Measurements from ENCODE around the gene PARP8. TPM values are rescaled to one million over a fixed set of nuclear protein-coding genes. Genes with fewer than 3 reads are reported as not detected.
A peak's percentile ranks its signal among the peaks of the same experiment; 100 is the strongest.
"Not testable (repeated sequence)": the region's sequence is repeated elsewhere in the genome, so short reads cannot be mapped to it uniquely, and the experiment has no call there.

Gene PARP8
- total RNA-seq, 1 experiment from 2014 or later: 6.8 TPM

GRCh38 chr5:50751064-50751657 is 84.7 kb downstream of the PARP8 start:
- Histone ChIP-seq H3K27me3 (replicated peaks) (no peaks in the 10 kb centered on the region), H3K9me3 (replicated peaks) (no peaks in the 10 kb centered on the region), H3K27ac (no peak overlapping the region), H3K36me3 (no peaks in the 10 kb centered on the region), H3K4me3 (no peak overlapping the region), H3K4me1 (replicated peaks) (no peaks in the 10 kb centered on the region)
- DNase-seq (ENCODE audit: low read depth in 1 of 2, low spot score in 2 of 2): peak in 1 of 2 experiments; percentile 21

- H3K9me3 ChIP-seq (replicated peaks): no peaks in the 10 kb centered on the region
- DNase-seq (ENCODE audit: low read depth in 1 of 2, low spot score in 2 of 2): no peak
- H3K36me3 ChIP-seq: no peaks in the 10 kb centered on the region
- no peak overlapping the region for H3K4me3 ChIP-seq
- H3K4me1 ChIP-seq (replicated peaks): no peaks in the 10 kb centered on the region
- no peaks in the 10 kb centered on the region for H3K27me3 ChIP-seq (replicated peaks)
- H3K27ac ChIP-seq: no peak overlapping the region
These were observed 86.4 kb downstream of the PARP8 start for GRCh38 chr5:50752800-50753199.

- Histone ChIP-seq H3K4me1 (replicated peaks) (no peaks in the 10 kb centered on the region), H3K27ac (no peak overlapping the region), H3K27me3 (replicated peaks) (no peaks in the 10 kb centered on the region), H3K4me3 (no peak overlapping the region), H3K36me3 (peaks cover 14% of the 10 kb centered on the region; the same call in 1 of the 2 replicates), H3K9me3 (replicated peaks) (no peaks in the 10 kb centered on the region)
- no peak for DNase-seq (ENCODE audit: low read depth in 1 of 2, low spot score in 2 of 2)
These were observed 93.3 kb downstream of the PARP8 start for GRCh38 chr5:50759526-50760270.

- no peaks in the 10 kb centered on the region for H3K9me3 ChIP-seq (replicated peaks)
- H3K4me3 ChIP-seq: no peak overlapping the region
- H3K27me3 ChIP-seq (replicated peaks): no peaks in the 10 kb centered on the region
- H3K36me3 ChIP-seq: peaks cover 17% of the 10 kb centered on the region
- no peak overlapping the region for H3K27ac ChIP-seq
- no peaks in the 10 kb centered on the region for H3K4me1 ChIP-seq (replicated peaks)
- no peak for DNase-seq (ENCODE audit: low read depth in 1 of 2, low spot score in 2 of 2)
These were observed 96.9 kb downstream of the PARP8 start for GRCh38 chr5:50763351-50763750.

GRCh38 chr5:50763846-50764245 is 97.4 kb downstream of the PARP8 start:
- Histone ChIP-seq H3K4me3 (no peak overlapping the region), H3K4me1 (replicated peaks) (no peaks in the 10 kb centered on the region), H3K36me3 (peaks cover 17% of the 10 kb centered on the region), H3K27me3 (replicated peaks) (no peaks in the 10 kb centered on the region), H3K27ac (no peak overlapping the region), H3K9me3 (replicated peaks) (no peaks in the 10 kb centered on the region)
- DNase-seq (ENCODE audit: low read depth in 1 of 2, low spot score in 2 of 2): no peak

GRCh38 chr5:50766042-50766441 is 99.6 kb downstream of the PARP8 start:
- H3K9me3 ChIP-seq (replicated peaks): no peaks in the 10 kb centered on the region
- no peaks in the 10 kb centered on the region for H3K4me1 ChIP-seq (replicated peaks)
- no peak overlapping the region for H3K27ac ChIP-seq
- H3K27me3 ChIP-seq (replicated peaks): no peaks in the 10 kb centered on the region
- DNase-seq (ENCODE audit: low read depth in 1 of 2, low spot score in 2 of 2): no peak
- H3K36me3 ChIP-seq: peaks cover 17% of the 10 kb centered on the region
- no peak overlapping the region for H3K4me3 ChIP-seq

- H3K36me3 ChIP-seq: peaks cover 17% of the 10 kb centered on the region
- DNase-seq (ENCODE audit: low read depth in 1 of 2, low spot score in 2 of 2): no peak
- no peak overlapping the region for H3K4me3 ChIP-seq
- no peaks in the 10 kb centered on the region for H3K4me1 ChIP-seq (replicated peaks)
- H3K27me3 ChIP-seq (replicated peaks): no peaks in the 10 kb centered on the region
- H3K9me3 ChIP-seq (replicated peaks): no peaks in the 10 kb centered on the region
- H3K27ac ChIP-seq: no peak overlapping the region
These were observed 100.0 kb downstream of the PARP8 start for GRCh38 chr5:50766462-50766861.

- no peaks in the 10 kb centered on the region for H3K9me3 ChIP-seq (replicated peaks)
- H3K36me3 ChIP-seq: peaks cover 14% of the 10 kb centered on the region
- no peak overlapping the region for H3K27ac ChIP-seq
- no peaks in the 10 kb centered on the region for H3K27me3 ChIP-seq (replicated peaks)
- DNase-seq (ENCODE audit: low read depth in 1 of 2, low spot score in 2 of 2): no peak
- H3K4me3 ChIP-seq: no peak overlapping the region
- no peaks in the 10 kb centered on the region for H3K4me1 ChIP-seq (replicated peaks)
These were observed 100.5 kb downstream of the PARP8 start for GRCh38 chr5:50766967-50767366.

- H3K4me1 ChIP-seq (replicated peaks): no peaks in the 10 kb centered on the region
- no peaks in the 10 kb centered on the region for H3K9me3 ChIP-seq (replicated peaks)
- no peak overlapping the region for H3K27ac ChIP-seq
- H3K4me3 ChIP-seq: no peak overlapping the region
- no peaks in the 10 kb centered on the region for H3K27me3 ChIP-seq (replicated peaks)
- peaks cover 14% of the 10 kb centered on the region; the same call in 1 of the 2 replicates for H3K36me3 ChIP-seq
- no peak for DNase-seq (ENCODE audit: low read depth in 1 of 2, low spot score in 2 of 2)
These were observed 101.2 kb downstream of the PARP8 start for GRCh38 chr5:50767588-50767987.

GRCh38 chr5:50768634-50769033 is 102.2 kb downstream of the PARP8 start:
- Histone ChIP-seq H3K27me3 (replicated peaks) (no peaks in the 10 kb centered on the region), H3K4me3 (no peak overlapping the region), H3K36me3 (peaks cover 8% of the 10 kb centered on the region; the same call in 1 of the 2 replicates), H3K9me3 (replicated peaks) (peaks cover 3% of the 10 kb centered on the region; the same call in 1 of the 2 replicates), H3K27ac (no peak overlapping the region), H3K4me1 (replicated peaks) (no peaks in the 10 kb centered on the region)
- no peak for DNase-seq (ENCODE audit: low read depth in 1 of 2, low spot score in 2 of 2)

- H3K4me1 ChIP-seq (replicated peaks): no peaks in the 10 kb centered on the region
- no peaks in the 10 kb centered on the region for H3K27me3 ChIP-seq (replicated peaks)
- DNase-seq (ENCODE audit: low read depth in 1 of 2, low spot score in 2 of 2): no peak
- H3K27ac ChIP-seq: no peak overlapping the region
- no peak overlapping the region for H3K4me3 ChIP-seq
- peaks cover 3% of the 10 kb centered on the region; the same call in 1 of the 2 replicates for H3K9me3 ChIP-seq (replicated peaks)
- H3K36me3 ChIP-seq: peaks cover 3% of the 10 kb centered on the region; the same call in 1 of the 2 replicates
These were observed 104.0 kb downstream of the PARP8 start for GRCh38 chr5:50770441-50770840.

GRCh38 chr5:50774446-50775175 is 108.2 kb downstream of the PARP8 start:
- H3K9me3 ChIP-seq (replicated peaks); H3K4me3 ChIP-seq; H3K27me3 ChIP-seq (replicated peaks): not testable (repeated sequence)

GRCh38 chr5:50786073-50786472 is 119.6 kb downstream of the PARP8 start:
- no peaks in the 10 kb centered on the region for H3K36me3 ChIP-seq
- no peaks in the 10 kb centered on the region for H3K4me1 ChIP-seq (replicated peaks)
- no peak overlapping the region for H3K27ac ChIP-seq
- H3K27me3 ChIP-seq (replicated peaks): no peaks in the 10 kb centered on the region
- DNase-seq (ENCODE audit: low read depth in 1 of 2, low spot score in 2 of 2): no peak
- H3K9me3 ChIP-seq (replicated peaks): no peaks in the 10 kb centered on the region
- H3K4me3 ChIP-seq: no peak overlapping the region

More at GRCh38 chr5:50774446-50775175, 108.2 kb downstream of the PARP8 start:
- H3K36me3 ChIP-seq; H3K27ac ChIP-seq; DNase-seq (ENCODE audit: low read depth in 1 of 2, low spot score in 2 of 2); H3K4me1 ChIP-seq (replicated peaks): not testable (repeated sequence)

GRCh38 chr5:50791813-50792212 is 125.4 kb downstream of the PARP8 start:
- no peaks in the 10 kb centered on the region for H3K9me3 ChIP-seq (replicated peaks)
- no peak for DNase-seq (ENCODE audit: low read depth in 1 of 2, low spot score in 2 of 2)
- no peaks in the 10 kb centered on the region for H3K27me3 ChIP-seq (replicated peaks)
- no peaks in the 10 kb centered on the region for H3K4me1 ChIP-seq (replicated peaks)
- H3K36me3 ChIP-seq: peaks cover 3% of the 10 kb centered on the region; the same call in 1 of the 2 replicates
- H3K4me3 ChIP-seq: no peak overlapping the region
- H3K27ac ChIP-seq: no peak overlapping the region

Data from SJSA1 (cell line).